ENCODE results near the gene MRPS31. TPM values are rescaled to one million over a fixed set of nuclear protein-coding genes. Genes with fewer than 3 reads are reported as not detected.

The MRPS31 gene
- total and polyA plus RNA-seq, 8 donors, result 6.2 to 22.8 (median 8.8) TPM

DNA sequence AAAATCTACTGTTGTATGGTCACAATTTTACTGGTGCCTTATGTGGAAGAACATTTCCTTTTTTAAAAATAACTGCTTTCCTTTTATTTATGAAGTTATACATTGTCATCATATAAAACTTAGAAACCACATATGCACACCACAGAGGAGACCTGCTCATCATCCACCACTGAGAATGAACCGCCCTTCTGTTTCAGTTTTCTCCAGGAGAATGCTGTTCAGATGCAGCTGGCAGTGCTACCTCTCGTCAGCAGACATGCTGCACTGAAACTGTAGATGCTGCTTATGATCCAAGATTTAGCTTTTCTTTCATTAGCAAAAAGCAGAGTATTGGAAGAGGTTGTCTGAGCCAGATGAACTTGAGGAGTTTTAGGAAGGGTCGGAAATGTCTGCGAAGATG, 28.5 kb upstream of the MRPS31 start:
- TF ChIP-seq, protein P1, sequence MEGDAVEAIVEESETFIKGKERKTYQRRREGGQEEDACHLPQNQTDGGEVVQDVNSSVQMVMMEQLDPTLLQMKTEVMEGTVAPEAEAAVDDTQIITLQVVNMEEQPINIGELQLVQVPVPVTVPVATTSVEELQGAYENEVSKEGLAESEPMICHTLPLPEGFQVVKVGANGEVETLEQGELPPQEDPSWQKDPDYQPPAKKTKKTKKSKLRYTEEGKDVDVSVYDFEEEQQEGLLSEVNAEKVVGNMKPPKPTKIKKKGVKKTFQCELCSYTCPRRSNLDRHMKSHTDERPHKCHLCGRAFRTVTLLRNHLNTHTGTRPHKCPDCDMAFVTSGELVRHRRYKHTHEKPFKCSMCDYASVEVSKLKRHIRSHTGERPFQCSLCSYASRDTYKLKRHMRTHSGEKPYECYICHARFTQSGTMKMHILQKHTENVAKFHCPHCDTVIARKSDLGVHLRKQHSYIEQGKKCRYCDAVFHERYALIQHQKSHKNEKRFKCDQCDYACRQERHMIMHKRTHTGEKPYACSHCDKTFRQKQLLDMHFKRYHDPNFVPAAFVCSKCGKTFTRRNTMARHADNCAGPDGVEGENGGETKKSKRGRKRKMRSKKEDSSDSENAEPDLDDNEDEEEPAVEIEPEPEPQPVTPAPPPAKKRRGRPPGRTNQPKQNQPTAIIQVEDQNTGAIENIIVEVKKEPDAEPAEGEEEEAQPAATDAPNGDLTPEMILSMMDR (IDR thresholded peaks at IDR 0.05), result no peak
- Histone ChIP-seq H3K4me1 (peaks cover 33 to 49% (median 38%) of the 10 kb centered on the region in 3 donors), H3K36me3 (no peaks in the 10 kb centered on the region), H3K9me3 (no peaks in the 10 kb centered on the region), H3K4me3 (peak overlapping the region in 1 of 4 donors; percentile 2), H3K27me3 (no peaks in the 10 kb centered on the region), H3K27ac (peak overlapping the region; percentile 25 to 93 (median 88))
- intact Hi-C loops (cut with DNase I), result loop anchor here in 1 of 3 donors (10.0 kb wide), 1 partner anchor 125 kb away; no protein-coding TSS in a partner anchor
- FAIRE-seq (no peak), ATAC-seq (no peak), DNase-seq (no peak)
- WGBS, 2 donors, result 73 to 79% methylated on average over 4 of the region's 4 CpGs

DNA sequence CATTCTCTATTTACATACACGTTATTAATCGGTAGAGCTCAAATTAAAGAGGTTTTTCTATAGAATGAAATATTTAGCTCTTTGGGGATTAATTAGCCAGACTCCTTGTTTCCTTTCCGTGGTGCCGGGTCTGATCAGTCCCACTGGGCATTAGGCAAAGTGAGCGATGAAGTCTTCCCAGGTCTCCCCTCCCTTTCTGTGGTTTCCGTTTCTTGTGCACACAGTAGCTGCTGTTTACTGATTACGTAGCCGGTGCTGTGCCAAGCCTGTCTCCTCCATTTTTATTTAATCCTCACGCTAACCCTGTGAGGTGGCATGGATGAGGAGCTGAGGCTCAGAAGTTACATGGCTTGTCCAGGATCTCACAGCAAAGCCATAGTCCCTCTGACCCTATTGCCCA, 27.4 kb upstream of the MRPS31 start:
- Histone ChIP-seq H3K27ac (peak overlapping the region; percentile 25 to 93 (median 88)), H3K9me3 (no peaks in the 10 kb centered on the region), H3K27me3 (no peaks in the 10 kb centered on the region), H3K4me1 (peaks cover 29 to 42% (median 36%) of the 10 kb centered on the region in 3 donors), H3K36me3 (peaks cover 0 to 6% (median 0%) of the 10 kb centered on the region in 3 donors), H3K4me3 (peak overlapping the region in 2 of 4 donors; percentile 2 to 10)
- ATAC-seq (peak; percentile 64 to 78 (median 73)), DNase-seq (peak in 4 of 6 donors; percentile 62 to 82 (median 70)), FAIRE-seq (no peak)
- 36 to 44% methylated on average over 9 of the region's 9 CpGs for WGBS, 2 donors
- intact Hi-C loops (cut with DNase I), result loop anchor here in 1 of 3 donors (10.0 kb wide), 1 partner anchor 126 kb away; no protein-coding TSS in a partner anchor
- TF ChIP-seq, protein P1 (IDR thresholded peaks at IDR 0.05), result no peak

DNA sequence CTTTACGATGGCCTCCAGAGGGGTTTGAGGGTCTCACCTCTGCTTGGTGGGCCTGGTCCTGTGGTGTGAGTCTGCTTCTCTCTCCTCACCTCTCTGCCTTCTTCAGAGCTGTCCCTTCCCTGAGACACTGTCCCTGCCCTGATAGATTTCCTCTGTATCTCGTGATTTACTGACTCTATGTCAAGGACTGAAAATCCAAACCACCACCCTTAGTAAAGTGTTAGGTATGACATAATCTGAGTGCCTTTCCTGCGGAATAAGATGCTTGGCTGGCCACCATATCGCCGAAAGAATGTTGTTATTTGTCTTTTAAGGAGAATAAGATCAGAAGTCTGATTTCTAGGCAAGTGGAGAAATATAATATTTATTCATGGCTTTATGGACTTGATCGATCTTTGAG, 25.7 kb upstream of the MRPS31 start:
- FAIRE-seq (no peak), ATAC-seq (no peak), DNase-seq (no peak)
- no peak overlapping the region for H3K4me3 ChIP-seq
- TF ChIP-seq, protein P1 (IDR thresholded peaks at IDR 0.05), result no peak
- no peaks in the 10 kb centered on the region for H3K27me3 ChIP-seq
- intact Hi-C loops (cut with DNase I), result loop anchor here in 1 of 3 donors (10.0 kb wide), 1 partner anchor 128 kb away; no protein-coding TSS in a partner anchor
- 72 to 80% methylated on average over 6 of the region's 6 CpGs for WGBS, 2 donors
- H3K4me1 ChIP-seq, result peaks cover 14 to 25% (median 22%) of the 10 kb centered on the region in 3 donors
- no peaks in the 10 kb centered on the region for H3K9me3 ChIP-seq
- no peak overlapping the region for H3K27ac ChIP-seq
- H3K36me3 ChIP-seq, result peaks cover 0 to 9% (median 0%) of the 10 kb centered on the region in 3 donors

DNA sequence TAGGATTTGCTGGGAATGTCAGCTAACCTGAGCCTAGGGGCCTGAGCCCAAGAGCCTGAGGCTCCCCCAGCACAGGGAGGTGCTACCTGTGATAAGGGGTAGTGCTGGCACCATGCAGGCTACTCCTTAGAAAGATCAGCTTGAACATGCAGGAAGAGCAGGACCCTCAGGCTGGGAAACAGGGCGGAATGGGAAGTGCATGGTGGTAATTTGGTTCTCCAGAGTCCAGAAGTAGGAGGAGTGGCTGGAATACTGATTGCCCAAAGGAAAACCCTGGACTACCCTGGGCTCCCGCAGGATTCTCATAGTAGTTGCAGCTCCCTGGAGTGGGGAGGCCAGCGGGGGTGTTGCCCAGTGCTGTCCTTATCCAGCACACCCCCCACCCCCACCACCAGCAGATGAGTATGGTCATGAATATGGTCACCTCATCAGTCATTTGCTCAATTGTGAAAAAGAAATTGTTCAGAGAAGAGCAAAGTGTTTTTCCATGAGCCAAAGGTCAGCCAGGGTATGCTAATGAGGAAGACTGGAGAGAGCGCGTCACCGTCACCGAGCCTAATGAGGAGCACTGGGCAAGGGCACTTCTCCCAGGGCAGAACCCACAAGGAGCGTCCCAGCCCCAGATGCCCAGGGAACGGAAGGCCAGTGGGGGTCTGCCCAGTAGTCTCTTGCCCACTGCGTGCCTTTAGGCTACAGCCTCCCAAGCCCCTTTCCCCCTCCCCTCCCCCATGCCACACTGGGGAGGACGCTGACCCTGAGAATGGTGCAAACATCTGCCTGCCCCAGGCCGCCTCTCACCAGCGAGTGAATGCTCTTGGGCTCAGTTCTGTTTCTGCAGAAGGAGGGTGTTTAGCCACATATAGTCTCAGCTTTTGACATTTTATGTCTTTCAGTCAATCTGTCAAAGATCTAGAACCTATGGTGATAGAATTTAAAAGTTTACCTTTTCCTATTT, 23.7 kb upstream of the MRPS31 start:
- no peak for FAIRE-seq
- 81 to 89% methylated on average over 12 to 13 of the region's 13 CpGs for WGBS, 2 donors

More for the DNA sequence above, 23.7 kb upstream of the MRPS31 start:
- Histone ChIP-seq H3K9me3 (no peaks in the 10 kb centered on the region), H3K27ac (no peak overlapping the region), H3K36me3 (peaks cover 0 to 9% (median 0%) of the 10 kb centered on the region in 3 donors), H3K27me3 (no peaks in the 10 kb centered on the region), H3K4me3 (no peak overlapping the region), H3K4me1 (peaks cover 7 to 11% (median 10%) of the 10 kb centered on the region in 3 donors)
- DNase-seq (no peak), ATAC-seq (no peak)
- intact Hi-C loops (cut with DNase I), result loop anchor here in 1 of 3 donors (10.0 kb wide), 1 partner anchor 130 kb away; no protein-coding TSS in a partner anchor
- TF ChIP-seq, protein P1 (IDR thresholded peaks at IDR 0.05), result no peak

Measured in pancreas (tissue), 10 donors.